B cell (primary cell): Measurements from ENCODE around the gene LDHAL6A.

Source experiments
- CTCF ChIP-seq: fragments of 200-600 bp; IDR thresholded peaks from one replicate; pipeline ENCODE4 v1.8.0; 2022; ENCODE audit warnings: antibody characterized with exemption, mild to moderate bottlenecking
- EZH2 ChIP-seq: IDR thresholded peaks from 2 replicates; pipeline ENCODE4 v1.6.1; 2012; ENCODE audit warnings: borderline replicate concordance, low read depth, mild to moderate bottlenecking, moderate library complexity, low read length; ENCODE audit not compliant: insufficient read depth, poor library complexity, severe bottlenecking

- TF ChIP-seq CTCF (no peak), EZH2 (no peak)
Measured at GRCh38 chr11:18491924-18492323, 36.3 kb downstream of the LDHAL6A start.
